ENCODE data around the gene MMP20. TPM values are rescaled to one million over a fixed set of nuclear protein-coding genes. Genes with fewer than 3 reads are reported as not detected.

MMP20 gene
- total RNA-seq, 1 donor from 2014 or later: not detected

GRCh38 chr11:102596578-102596977, 28.6 kb downstream of the MMP20 start:
- Mint-ChIP-seq H3K27ac (no peak overlapping the region), H3K4me1 (peaks cover 31% of the 10 kb centered on the region), H3K36me3 (ENCODE audit: low read depth) (no peaks in the 10 kb centered on the region)

DNA sequence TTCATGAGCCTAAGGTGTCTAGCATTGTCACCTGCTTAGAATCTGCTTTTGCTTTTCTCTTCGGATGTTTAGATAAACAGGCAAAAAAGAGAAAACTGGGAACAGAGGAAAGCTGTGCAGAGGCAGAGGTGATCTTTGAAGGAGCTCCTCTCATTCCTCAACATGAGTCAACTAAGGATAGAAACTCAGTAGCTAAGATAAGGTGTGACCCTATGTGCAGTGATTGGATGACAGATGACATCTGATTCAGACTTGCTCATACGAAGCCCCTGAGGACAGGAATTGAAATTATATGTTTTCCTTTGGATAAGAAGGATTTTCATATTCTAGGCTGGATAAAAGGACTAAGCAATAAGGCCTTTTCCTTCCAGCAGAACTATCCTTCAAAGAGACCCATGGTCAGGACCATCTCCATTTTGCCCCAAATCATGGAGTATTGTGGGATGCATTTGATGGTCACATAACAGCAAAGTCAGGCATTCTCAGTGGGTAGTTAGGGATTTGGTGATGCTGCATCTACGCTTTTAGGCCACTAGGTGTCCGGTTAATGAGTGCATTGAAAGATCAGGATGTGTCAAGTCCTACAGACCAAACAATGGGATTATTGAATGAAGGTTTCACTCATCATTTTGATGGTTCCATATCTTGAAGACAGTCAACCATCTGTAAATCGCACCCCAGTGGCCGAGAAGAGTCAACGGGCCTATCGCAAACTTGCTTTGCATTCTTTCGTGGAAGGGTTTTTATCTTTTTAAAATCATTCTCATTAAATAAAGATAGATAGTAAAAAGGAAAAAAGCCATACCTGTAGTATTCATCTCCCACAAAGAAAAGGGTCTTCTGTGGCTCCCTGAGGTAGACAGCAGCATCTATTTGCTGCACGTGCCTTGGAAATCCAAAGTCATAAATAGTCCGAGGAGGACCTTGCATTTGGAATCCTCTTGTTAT, 32.2 kb downstream of the MMP20 start:
- peaks cover 7% of the 10 kb centered on the region for H3K9me3 Mint-ChIP-seq
- intact Hi-C loops (cut with micrococcal nuclease): no loop called here
- H3K36me3 Mint-ChIP-seq (ENCODE audit: low read depth): no peaks in the 10 kb centered on the region
- H3K4me3 Mint-ChIP-seq: no peak overlapping the region
- peaks cover 27% of the 10 kb centered on the region for H3K4me1 Mint-ChIP-seq
- DNase-seq: no peak
- H3K27me3 Mint-ChIP-seq: no peaks in the 10 kb centered on the region
- no peak overlapping the region for H3K27ac Mint-ChIP-seq

More at GRCh38 chr11:102596578-102596977, 28.6 kb downstream of the MMP20 start:
- intact Hi-C loops (cut with micrococcal nuclease): no loop called here
- no peak overlapping the region for H3K4me3 Mint-ChIP-seq
- DNase-seq: no peak
- no peaks in the 10 kb centered on the region for H3K9me3 Mint-ChIP-seq
- no peaks in the 10 kb centered on the region for H3K27me3 Mint-ChIP-seq

DNA sequence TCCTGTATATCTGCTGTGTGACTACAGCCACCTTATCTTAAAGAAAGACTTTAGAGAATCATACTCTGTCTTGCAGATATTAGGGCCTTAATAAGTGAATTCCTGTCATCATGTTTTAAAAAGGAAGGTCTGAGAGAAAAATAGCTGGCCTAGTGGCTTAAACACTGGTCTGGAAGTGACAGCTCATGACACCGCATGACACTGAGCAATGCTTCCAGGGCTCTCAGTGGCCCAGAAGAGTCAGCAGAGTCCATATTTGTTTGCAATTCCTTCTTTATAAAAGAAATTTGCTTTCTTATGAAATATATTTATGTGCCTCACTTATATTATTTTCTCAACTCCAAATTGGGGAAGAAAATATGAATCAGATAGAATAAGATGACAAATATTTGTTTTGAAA, 33.0 kb downstream of the MMP20 start:
- Mint-ChIP-seq H3K4me3 (no peak overlapping the region), H3K4me1 (peaks cover 30% of the 10 kb centered on the region), H3K27ac (no peak overlapping the region), H3K36me3 (ENCODE audit: low read depth) (peaks cover 3% of the 10 kb centered on the region), H3K27me3 (no peaks in the 10 kb centered on the region), H3K9me3 (peaks cover 10% of the 10 kb centered on the region)
- intact Hi-C loops (cut with micrococcal nuclease): no loop called here
- DNase-seq: no peak

DNA sequence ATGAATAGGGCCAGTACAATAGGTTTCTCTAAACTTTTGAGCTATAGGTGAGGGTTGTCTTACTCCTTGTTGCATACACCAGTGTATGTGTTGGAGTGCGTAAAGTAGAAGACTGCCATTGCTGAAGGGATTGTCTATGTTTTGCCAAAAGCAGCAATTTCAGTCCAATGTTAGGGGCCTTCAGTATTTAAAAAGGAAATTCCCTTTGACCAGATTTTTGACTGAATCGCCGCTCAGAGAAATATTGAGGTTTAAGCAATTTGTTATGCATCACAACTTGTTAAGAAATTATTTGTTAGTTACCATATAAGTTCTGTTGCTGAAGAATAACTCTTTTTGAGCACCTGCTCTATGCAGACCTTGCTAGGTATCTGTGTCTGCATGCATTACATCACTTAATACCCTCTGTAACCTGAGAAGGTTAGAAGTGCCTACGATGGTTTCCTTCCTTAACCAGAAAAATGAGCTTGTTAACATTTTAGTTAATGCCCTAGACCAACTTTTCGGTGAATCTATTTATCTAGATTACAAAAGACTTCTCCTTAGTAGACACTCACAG, 33.9 kb downstream of the MMP20 start:
- Mint-ChIP-seq H3K4me1 (peaks cover 26% of the 10 kb centered on the region), H3K27me3 (no peaks in the 10 kb centered on the region), H3K4me3 (no peak overlapping the region), H3K36me3 (ENCODE audit: low read depth) (peaks cover 5% of the 10 kb centered on the region), H3K9me3 (peaks cover 13% of the 10 kb centered on the region), H3K27ac (no peak overlapping the region)
- intact Hi-C loops (cut with micrococcal nuclease): no loop called here
- no peak for DNase-seq

GRCh38 chr11:102590276-102591049, 34.7 kb downstream of the MMP20 start:
- Mint-ChIP-seq H3K36me3 (ENCODE audit: low read depth) (peaks cover 7% of the 10 kb centered on the region), H3K4me1 (peaks cover 26% of the 10 kb centered on the region), H3K9me3 (peaks cover 13% of the 10 kb centered on the region), H3K27me3 (no peaks in the 10 kb centered on the region), H3K4me3 (no peak overlapping the region), H3K27ac (peak overlapping the region; percentile 35)
- intact Hi-C loops (cut with micrococcal nuclease): no loop called here
- no peak for DNase-seq

GRCh38 chr11:102589047-102589459, 36.1 kb downstream of the MMP20 start:
- H3K9me3 Mint-ChIP-seq: peaks cover 13% of the 10 kb centered on the region
- H3K27me3 Mint-ChIP-seq: no peaks in the 10 kb centered on the region
- H3K36me3 Mint-ChIP-seq (ENCODE audit: low read depth): peaks cover 7% of the 10 kb centered on the region
- intact Hi-C loops (cut with micrococcal nuclease): loop anchor here (1.0 kb wide), 3 partner anchors 10 to 25 kb away; no protein-coding TSS in a partner anchor
- H3K4me1 Mint-ChIP-seq: peaks cover 26% of the 10 kb centered on the region
- peak overlapping the region; percentile 42 for H3K27ac Mint-ChIP-seq
- peak overlapping the region; percentile 0 for H3K4me3 Mint-ChIP-seq
- peak; percentile 67 for DNase-seq

DNA sequence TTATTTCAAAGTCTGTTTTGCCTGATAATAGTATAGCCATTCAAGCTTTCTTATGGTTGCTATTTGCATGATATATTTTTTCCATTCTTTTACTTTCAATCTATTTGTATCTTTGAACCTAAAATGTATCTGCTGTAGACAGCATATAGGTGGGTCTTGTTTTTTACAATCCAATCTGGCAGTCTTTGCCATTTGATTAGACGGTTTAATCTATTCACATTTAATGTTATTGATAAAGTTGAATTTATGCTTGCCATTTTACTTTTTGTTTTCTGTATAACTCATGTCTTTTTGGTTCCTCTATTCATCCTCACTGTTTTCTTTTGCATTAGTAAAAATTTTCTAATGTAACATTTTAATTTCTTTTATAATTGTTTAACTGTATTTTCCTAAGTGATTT, 37.4 kb downstream of the MMP20 start:
- H3K27ac Mint-ChIP-seq: no peak overlapping the region
- peaks cover 26% of the 10 kb centered on the region for H3K4me1 Mint-ChIP-seq
- H3K36me3 Mint-ChIP-seq (ENCODE audit: low read depth): peaks cover 7% of the 10 kb centered on the region
- intact Hi-C loops (cut with micrococcal nuclease): no loop called here
- DNase-seq: no peak
- no peaks in the 10 kb centered on the region for H3K27me3 Mint-ChIP-seq
- H3K9me3 Mint-ChIP-seq: peaks cover 13% of the 10 kb centered on the region
- no peak overlapping the region for H3K4me3 Mint-ChIP-seq

- no peaks in the 10 kb centered on the region for H3K27me3 Mint-ChIP-seq
- DNase-seq: no peak
- intact Hi-C loops (cut with micrococcal nuclease): no loop called here
- peaks cover 20% of the 10 kb centered on the region for H3K4me1 Mint-ChIP-seq
- no peak overlapping the region for H3K27ac Mint-ChIP-seq
- peaks cover 7% of the 10 kb centered on the region for H3K36me3 Mint-ChIP-seq (ENCODE audit: low read depth)
- no peak overlapping the region for H3K4me3 Mint-ChIP-seq
- H3K9me3 Mint-ChIP-seq: peaks cover 6% of the 10 kb centered on the region
These were observed 41.8 kb downstream of the MMP20 start for GRCh38 chr11:102583141-102583873.

GRCh38 chr11:102582140-102582539, 43.0 kb downstream of the MMP20 start:
- no peak overlapping the region for H3K27ac Mint-ChIP-seq
- no peak overlapping the region for H3K4me3 Mint-ChIP-seq
- peaks cover 24% of the 10 kb centered on the region for H3K4me1 Mint-ChIP-seq
- DNase-seq: no peak
- no peaks in the 10 kb centered on the region for H3K27me3 Mint-ChIP-seq
- intact Hi-C loops (cut with micrococcal nuclease): no loop called here
- peaks cover 3% of the 10 kb centered on the region for H3K9me3 Mint-ChIP-seq
- peaks cover 4% of the 10 kb centered on the region for H3K36me3 Mint-ChIP-seq (ENCODE audit: low read depth)

- Mint-ChIP-seq H3K9me3 (no peaks in the 10 kb centered on the region), H3K27ac (no peak overlapping the region), H3K36me3 (ENCODE audit: low read depth) (peaks cover 3% of the 10 kb centered on the region), H3K4me3 (no peak overlapping the region), H3K27me3 (no peaks in the 10 kb centered on the region), H3K4me1 (peaks cover 32% of the 10 kb centered on the region)
- DNase-seq: no peak
- intact Hi-C loops (cut with micrococcal nuclease): no loop called here
These were observed 44.1 kb downstream of the MMP20 start for GRCh38 chr11:102581066-102581465.

DNA sequence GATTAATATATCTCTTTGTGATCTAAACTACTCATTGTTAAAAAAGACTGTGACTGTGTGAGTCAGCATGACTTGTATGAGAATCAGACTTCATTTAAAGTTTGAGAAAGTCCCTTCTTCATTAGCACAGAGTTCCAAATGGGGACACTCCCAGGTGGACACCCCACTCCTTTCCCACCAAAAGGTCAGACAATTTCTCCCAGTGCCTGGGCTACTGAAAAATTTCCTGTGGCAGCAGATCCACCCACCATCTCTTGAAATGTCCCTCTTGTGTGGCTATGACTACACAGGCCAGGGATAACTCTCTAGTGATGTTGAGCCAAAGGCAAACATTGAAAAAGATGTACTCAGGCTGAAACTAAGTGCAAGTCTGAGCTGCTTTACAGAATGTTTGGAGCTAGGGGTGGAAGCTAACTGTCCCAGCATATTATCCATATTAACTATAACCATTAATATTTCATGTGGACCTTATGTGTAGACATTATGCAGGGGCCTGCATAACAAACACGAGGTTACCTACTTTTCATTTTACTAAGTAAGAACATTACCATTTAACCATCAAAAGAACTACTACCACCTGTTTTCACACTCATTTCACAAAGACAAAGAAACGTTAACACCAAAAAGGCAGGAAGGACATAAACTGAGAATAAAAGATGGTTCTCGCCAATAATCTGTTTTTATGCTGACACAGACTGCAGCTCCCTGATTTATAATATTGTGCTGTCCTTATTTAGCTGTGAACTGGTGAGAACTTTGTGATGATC, 44.8 kb downstream of the MMP20 start:
- H3K36me3 Mint-ChIP-seq (ENCODE audit: low read depth): no peaks in the 10 kb centered on the region
- H3K4me1 Mint-ChIP-seq: peaks cover 33% of the 10 kb centered on the region
- H3K27ac Mint-ChIP-seq: peak overlapping the region; percentile 65
- H3K9me3 Mint-ChIP-seq: peaks cover 3% of the 10 kb centered on the region
- DNase-seq: no peak
- no peaks in the 10 kb centered on the region for H3K27me3 Mint-ChIP-seq
- H3K4me3 Mint-ChIP-seq: no peak overlapping the region
- intact Hi-C loops (cut with micrococcal nuclease): loop anchor here (1.0 kb wide), 1 partner anchor 19 kb away; no protein-coding TSS in a partner anchor

GRCh38 chr11:102577723-102578122, 47.4 kb downstream of the MMP20 start:
- Mint-ChIP-seq H3K4me1 (peaks cover 35% of the 10 kb centered on the region), H3K4me3 (no peak overlapping the region), H3K36me3 (ENCODE audit: low read depth) (no peaks in the 10 kb centered on the region), H3K27ac (peak overlapping the region; percentile 54), H3K27me3 (no peaks in the 10 kb centered on the region), H3K9me3 (peaks cover 10% of the 10 kb centered on the region)
- intact Hi-C loops (cut with micrococcal nuclease): loop anchor here (1.0 to 2.0 kb wide), 3 partner anchors 12 to 17 kb away; no protein-coding TSS in a partner anchor
- DNase-seq: no peak

Measured in activated CD4-positive, alpha-beta T cell treated with anti-CD3 and anti-CD28 coated beads, Interleukin-2, amount 10 ng/mL, durations not matched to agents 24 days and 14 days (primary cell).